Stimulated activated CD4-positive, alpha-beta T cell treated with anti-CD3 and anti-CD28 coated beads, TNF-alpha, amount 100 ng/mL, for 4 hours (primary cell): ENCODE measurements around the gene MCM3.

Experiments used
- DNase-seq, 3 experiments: peaks; one replicate each; pipeline ENCODE4 v3.0.0-alpha.2; 2020; ENCODE audit warnings: low read depth in 3 of 3

The MCM3 gene

DNA sequence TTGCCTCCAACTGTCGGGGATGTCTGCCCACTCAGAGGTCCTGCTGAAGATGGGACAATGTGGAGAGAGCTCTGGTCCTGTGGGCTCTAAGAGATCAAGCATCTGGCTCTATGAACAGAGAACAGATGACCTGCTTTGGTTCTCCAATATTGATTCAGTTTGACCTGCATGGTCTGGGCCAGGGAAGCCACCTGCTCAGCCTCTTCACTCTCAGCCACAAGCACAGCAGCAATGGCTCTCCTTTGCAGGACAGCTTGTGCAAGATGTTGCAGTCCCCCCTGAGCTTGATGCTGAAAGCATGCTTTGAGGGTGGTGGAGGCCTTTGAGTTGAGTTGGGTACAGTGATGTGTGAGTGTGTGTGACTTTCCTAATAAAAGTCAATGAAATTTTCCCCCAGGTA is 18.6 kb upstream of the MCM3 start:
- DNase-seq: no peak

DNA sequence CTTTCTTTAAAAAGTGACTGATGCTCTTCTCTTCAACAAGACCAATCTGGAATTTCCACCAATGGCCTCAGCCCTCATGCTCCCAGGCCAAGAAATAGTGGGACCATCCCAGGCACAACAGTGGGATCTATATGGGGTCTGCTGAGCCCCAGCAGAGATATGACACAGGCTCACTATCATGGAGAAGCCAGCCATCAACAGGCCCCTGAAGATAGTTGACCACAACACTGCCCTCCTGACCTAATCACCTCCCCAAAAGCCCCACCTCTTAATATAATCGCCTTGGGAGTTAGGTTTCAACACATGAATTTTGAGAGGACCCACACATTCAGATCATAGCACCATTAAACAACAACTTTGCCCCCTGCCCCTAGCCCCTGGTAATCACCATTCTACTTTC is 16.8 kb upstream of the MCM3 start:
- no peak for DNase-seq

DNA sequence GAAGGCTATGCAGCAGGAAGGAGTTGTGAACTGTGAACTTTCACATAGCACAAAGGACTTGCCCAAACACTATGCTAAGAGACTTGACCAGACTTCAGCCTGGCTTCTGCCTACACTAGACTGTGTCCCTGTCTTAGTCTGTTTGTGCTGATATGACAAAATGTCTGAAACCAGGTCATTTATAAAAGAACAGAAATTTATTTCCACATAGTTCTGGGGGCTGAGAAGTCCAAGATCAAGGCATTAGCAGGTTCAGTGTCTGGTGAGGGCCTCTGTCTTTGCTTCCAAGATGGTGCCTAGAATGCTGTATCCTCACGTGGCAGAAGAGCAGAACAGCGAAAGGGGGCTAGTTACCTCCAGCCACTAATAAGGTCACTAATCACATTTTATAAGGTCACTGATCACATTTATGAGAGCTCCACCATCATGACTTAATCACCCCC is 16.0 kb upstream of the MCM3 start:
- DNase-seq: no peak

DNA sequence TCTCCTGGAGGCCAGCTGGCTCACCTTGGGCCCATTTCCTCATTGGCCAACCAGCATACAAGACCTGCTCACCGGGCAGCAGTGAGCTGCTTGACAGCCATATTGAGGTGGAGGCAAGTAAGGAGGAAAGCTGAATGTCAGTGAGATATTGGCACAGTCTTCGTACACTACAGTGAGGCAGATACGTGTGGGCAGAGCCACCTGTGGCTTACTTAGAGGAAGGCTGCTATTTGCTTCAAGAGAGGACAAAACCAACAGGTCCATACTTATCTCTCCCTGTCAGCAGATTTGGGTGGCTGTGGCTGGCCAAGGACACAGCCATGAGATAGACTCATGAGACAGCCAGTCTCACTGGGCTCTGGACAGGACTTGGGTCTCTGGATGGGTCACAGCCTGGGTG is 15.1 kb upstream of the MCM3 start:
- DNase-seq: no peak

DNA sequence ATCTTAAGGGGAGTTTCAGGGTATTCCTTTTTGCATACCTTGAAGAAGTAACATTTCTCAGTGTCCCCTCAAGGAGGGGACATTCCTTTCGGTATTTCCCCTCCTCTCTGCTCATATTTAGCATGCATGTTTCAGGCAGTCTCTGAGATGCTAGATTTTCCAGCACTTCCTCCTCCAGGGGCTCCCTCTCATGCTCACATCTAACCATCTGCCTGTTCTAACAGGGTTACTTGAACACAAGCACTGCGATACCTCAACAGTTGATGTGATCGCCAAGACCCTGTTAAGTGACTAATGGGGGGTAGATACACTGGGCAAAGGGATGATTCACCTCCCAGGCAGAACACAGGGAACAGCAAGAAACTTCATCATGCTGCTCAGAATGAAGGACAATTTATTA is 12.9 kb upstream of the MCM3 start:
- DNase-seq: no peak

DNA sequence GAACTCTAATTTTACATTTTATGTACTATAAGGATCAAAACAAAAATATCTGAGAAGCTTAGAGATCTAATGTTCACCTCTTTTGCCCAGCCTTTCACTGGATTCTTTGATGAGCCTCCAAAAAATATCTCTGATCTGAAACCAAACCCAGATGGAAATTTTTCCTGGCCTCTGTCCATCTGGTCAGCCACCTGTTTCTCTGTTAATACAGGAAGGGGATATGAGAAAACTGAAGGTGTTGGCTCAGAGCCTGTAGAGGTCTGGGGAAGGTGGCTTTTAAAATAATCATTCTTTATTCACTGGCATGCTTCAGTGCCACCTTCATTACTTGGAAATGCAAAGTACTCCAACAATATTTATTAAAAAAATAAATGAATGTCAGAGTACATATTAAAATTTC is 8.5 kb upstream of the MCM3 start:
- DNase-seq: no peak

DNA sequence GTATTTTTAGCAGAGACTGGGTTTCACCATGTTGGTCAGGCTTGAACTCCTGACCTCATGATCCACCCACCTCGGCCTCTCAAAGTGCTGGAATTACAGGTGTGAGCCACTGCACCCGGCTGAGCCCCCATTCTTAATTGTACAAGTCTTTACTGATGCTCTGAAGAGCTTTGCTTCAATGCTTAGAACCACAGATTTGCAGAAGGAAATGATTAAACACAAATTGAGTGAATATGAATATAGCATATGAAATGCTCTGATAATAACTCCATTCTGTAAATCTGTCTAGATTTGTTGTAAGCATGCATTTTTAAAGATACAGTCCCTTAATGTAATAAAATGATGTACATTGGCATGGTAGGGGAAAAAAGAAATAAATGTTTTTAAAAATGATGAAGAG is 4.3 kb upstream of the MCM3 start:
- DNase-seq: no peak

DNA sequence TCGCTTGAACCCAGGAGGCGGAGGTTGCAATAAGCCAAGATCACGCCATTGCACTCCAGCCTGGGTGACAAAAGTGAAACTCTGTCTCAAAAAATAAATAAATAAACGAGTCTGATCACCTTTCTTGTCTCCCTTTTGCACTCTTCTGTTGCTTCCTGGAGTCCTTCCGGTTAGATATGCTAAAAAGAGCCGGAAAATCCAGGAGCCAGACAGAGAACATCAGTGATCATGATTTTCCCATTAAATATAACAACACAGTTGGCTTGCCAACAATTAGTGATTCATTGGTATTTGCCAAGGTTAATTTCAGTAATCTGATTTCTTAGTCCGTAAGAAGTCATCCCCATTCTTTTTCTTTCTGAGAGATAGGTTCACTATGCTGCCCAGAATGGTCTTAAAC is 3.7 kb upstream of the MCM3 start:
- DNase-seq: no peak

DNA sequence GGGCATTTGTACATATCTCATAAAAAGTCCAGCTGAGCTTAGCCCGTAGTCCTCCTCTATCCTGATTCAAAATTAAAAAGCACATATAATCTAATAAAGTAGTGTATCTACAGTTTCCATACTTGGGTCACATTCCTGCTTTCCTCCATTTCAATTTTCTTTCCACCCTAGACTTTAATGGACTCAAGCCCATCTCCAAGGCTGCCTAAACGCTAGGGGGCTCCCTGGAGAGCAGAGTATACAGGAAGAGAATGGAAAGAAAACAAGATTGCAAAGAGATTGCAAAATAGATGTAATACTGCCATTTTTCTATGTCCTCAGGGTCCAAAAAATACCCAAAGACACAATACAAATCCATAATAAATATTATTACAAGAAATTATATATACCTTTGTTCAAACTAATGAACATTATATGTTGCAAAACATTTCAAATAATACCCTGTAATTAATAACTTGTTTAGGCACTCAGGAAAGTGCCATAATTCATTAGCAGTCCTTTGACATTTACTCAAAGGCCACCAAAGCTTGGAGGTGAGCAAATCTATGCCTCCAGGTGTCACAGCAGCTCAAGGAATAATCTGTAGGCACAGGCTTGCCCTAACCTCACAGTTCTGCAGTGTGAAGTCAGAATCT is 2.4 kb upstream of the MCM3 start:
- peak; percentile 18 to 42 (median 32) for DNase-seq

DNA sequence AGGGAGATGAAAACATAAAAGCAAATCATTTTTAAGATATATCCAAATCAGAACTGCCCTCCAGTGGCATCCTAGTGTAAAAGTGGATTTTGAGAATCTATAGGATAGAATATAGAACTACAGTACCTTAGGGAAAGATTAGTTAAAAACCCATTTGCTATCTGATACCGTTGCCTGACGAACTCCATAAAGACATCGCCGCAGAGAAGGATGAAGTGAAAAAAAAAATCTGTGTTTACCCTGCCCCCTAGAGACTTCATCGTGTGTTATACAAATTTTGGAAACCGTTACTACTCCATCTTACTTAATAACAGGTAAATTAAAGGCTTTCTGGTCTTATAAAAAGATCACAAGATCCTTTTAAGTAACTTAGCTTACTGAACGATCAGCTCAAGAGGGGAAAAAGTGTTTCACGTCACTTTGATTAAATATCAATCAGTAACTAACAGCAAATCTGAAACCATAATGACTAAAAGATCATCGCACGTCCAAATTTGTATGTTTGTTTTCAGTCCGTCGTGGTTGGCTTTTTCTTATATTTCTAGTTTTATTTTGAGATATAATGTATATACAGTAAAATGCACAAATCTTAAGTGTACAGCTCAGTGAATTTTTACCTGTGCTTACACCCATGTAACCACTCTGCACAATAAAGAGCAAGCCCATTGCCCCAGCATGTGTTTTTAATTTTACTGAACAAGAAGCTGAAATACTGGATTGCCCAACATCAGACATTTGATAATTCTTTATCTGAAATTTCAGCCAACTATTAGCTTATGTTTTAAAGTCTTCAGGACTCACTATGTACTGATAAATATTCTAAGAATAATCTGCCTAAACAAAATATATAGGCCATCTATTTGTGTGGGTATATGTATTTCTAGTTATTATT is 881 bp upstream of the MCM3 start:
- no peak for DNase-seq

DNA sequence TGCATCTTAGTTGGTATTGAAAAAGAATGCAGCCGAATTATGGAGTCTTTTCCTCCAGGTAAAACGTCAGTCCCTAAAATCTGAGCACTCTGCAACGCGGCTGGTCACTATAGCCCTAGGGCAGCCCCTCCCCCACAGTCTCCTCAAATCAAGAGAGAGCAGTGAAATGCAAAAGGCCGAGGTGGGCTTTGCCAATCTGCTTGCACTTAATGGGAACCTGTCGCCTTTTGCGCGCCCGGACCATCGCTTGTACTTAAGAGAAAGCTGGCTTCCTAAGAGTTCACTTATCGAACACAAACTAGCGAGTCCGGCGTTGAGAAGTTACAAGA is 447 bp downstream of the MCM3 start:
- DNase-seq: no peak

DNA sequence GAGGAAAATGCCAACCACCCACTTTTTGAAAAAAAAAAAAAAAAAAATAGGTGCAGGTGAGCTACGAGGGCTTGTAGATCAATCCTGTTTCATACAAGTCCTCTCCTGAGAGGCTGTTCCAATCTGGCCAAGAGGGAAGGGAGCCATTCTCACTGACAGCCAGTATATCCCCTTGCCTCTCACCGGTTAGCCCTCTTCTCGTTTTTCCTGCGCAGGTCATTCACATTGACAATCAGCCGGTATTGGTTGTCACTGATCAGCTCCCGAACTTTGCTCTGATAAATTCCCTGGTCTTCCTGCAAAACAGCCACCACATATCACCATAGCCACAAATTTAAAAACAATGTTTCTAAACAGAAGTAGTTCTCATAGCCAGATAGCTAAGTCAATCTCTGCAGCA is 1.4 kb downstream of the MCM3 start:
- DNase-seq: no peak

DNA sequence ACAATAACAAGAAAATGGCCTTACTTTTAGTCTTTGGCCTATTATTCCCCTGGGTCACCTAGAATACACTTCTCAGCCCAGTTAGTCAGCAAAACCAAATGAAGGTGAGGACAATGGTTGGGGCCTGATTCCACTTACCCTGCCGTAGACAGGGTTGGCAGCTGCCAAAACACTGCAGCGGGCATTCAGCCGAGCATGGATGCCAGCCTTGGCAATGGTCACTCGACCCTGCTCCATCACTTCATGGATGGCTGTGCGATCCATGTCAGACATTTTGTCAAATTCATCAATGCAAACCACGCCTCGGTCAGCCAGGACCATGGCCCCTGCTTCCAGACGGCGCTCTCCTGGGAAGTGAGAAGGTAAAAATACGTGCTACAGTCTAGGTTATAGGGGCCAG is 8.4 kb downstream of the MCM3 start:
- DNase-seq: no peak

DNA sequence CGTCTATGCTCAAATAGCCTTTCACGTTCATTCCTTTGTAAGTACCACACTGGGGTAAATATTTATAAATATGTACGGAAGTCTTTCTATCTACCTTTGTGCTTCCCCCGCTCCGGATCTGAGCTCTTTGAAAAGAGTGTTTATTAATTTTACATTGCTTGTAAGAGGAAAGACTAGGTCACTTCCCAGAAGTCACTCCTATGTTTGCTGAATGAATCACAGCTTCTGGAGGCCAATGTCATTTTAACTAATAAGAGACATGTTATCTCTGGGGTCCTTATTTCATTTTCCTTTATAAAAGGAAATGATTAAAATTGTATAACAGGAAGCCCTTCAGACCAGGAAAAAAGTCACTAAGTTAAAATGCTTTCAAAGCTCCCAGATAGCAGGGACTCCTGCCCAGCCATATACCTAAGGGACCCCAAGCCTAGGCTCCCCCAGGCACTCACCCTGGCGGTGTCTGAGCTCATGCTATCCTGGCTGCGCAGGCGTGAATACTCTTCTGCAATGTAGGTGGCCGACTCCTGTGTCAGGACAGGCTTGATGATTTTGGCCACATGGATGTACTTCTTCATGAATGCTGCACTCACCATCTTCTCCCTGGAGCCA is 12.6 kb downstream of the MCM3 start:
- no peak for DNase-seq

DNA sequence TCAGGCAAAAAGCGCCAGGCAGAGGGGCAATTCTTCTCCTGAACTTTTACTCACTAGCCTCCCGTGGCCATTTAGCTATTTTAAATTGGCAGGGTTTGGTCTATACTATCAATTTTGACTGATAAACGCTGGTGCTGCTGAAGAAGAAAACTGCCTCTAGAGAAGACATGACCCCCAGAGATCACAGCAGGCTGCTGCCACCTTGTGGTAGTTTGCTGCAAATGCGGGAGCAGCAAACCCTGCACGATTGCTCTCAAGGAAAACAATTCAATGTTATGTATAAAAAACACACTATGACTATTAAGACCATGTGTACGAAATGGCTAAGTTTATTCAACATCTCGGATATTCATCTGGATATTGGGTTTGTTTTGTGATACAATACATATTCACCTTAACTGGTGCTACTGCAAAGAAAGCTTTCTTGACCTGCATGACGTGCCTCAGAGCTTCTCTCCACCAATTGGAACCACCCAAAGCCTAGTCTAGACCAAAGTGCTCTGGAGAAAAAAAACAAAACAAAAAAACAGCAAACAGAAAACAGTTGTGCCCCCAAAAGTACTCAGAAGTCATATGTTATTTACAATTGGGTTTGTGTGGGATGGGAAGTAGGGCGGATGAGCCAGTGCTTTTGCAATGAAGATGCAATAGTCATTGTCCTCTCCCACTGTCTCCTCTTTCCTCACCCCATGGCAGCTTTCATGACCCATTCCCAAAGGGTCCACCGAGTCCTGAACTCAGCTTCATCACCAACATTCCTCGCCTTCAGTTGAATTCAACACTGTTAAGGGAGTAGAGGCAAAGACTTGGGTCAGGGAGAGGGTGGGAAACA is 20.6 kb downstream of the MCM3 start:
- DNase-seq: peak; percentile 30 to 46 (median 41)

DNA sequence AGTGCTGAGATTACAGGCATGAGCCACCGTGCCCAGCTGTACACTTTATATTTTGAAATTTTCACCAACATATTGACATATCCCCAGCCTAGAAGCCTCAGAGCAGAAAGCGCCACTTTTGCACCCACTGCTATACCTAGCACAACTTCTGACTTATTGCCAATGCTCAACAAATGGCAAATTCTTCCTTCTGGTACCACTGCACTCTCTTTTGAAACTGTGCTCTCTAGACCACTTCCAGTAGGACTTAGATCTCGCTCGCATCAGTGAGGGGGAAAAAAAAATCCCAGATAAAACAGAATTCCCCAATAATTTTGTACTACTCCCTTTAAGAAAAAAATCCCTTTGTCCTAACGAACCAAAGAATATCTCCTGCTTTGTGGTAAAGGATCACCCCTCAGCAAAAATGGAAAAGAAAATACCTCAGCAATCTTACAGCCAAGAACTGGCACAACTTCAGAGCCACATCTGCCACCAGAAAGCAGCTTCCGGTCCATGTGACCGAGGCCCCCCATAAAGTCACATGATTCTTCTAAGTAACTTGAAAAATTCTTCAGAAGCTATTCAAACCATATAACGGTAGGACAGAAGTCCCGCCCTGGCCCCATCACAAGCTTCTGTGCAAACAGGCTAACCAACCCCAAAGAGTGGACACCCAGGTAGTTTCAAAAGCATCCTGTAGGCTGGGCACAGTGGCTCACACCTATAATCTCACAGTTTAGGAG is 21.8 kb downstream of the MCM3 start:
- DNase-seq: no peak

DNA sequence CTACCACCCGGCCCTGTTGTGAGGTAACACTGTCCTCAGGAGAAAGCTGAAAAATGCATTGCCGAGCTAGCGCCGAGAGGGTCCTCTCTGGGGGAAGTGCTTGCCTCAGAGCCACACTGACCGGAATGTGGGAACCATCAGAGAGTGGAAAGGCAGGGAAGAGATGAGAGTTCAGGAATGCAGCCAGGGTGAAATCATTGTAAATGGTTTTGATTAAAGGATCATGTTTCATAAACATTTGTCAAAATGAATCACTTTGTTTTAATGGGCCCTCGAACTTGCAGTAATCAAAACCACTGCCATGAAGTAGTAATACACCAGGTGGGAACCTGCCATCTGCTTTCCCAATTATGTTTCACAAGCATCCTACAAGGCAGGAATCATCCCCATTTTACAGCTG is 23.3 kb downstream of the MCM3 start:
- DNase-seq: no peak

DNA sequence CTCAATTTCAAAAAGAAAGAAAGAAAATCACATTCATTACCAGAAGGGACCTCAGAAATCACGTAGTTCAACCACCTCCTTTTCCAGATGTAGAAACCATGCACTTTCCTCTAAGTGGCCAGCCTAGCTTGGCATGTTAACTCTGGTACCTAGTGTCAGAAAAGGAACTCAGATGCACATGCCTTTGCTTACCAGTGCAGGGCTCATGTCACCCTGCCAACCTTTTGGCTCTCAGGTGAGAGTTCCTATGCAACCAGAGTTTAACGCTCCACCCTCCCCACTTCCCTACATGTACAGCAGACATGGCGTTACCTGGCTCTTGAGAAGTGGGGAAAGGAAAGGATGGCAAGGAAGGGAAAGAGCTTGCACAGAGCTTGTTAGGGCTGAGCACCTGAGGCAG is 23.9 kb downstream of the MCM3 start:
- no peak for DNase-seq

DNA sequence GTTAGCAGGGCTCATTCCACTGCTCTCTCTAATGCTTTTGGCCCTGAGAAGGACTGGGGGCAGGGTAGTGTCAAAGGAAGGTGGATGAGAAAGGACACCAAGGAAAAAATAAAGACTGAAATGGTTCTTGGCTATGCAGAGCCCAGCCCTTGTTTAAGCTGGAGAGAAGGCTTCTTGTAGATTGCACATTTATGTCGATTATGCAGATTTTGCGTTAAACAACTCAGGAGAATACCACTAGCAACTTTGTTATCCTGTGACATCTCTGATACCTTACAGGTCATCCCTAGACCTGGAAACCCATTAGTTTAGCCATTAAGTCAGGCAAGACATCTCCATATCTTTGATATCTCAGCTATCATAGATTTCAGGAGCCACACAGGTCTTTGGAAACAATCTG is 29.1 kb downstream of the MCM3 start:
- no peak for DNase-seq

DNA sequence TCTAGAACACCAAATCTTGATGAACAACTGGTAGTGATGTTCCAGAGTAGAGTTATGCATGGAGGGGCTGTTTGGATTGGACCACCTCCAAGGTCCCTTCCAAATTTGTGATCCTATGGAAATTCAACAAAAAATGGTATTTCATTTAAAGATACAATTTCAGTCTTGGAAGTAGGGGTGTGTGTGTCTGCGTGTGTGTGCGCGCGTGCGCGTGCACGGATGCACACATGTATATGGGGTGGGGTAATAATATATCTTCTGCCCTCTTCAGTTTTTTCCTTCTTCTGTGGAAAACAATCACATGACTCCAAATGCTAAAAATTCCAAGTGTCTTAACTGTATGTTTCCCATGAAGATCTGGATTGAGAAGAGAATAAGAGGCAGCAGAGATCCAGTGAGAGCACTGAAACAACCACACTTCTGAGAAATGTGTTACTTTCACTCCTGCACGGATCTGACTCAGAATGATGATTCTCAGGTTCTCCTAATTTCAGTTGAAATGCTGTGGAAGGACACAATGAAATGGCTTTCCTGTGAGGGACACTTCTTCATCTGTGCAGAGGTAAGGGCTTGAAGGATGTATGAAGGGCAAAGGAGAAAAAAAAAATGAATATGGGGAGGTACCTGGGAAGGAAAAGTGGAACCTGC is 29.7 kb downstream of the MCM3 start:
- DNase-seq: no peak

DNA sequence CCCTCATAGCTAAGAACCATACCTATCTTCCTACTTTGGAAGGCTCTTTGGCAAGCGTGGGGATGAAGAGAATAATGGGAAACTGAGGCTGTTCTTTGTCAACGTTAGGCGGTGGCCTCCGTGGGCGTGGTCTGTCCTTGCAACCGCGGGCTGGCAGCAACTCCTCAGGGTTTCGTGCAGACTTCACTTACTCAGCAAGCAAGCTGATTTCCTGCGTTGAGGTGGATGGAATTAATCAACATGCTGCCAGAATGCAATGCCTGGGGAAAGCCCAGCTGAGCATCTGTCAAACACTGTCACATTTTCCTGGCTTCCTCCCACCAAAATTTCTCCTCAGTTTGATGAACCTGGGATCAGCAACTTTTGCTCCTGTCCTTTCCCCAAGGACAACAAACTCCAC is 31.0 kb downstream of the MCM3 start:
- no peak for DNase-seq
